Measurements from ENCODE around the gene GRIN2C.

The GRIN2C gene

DNA sequence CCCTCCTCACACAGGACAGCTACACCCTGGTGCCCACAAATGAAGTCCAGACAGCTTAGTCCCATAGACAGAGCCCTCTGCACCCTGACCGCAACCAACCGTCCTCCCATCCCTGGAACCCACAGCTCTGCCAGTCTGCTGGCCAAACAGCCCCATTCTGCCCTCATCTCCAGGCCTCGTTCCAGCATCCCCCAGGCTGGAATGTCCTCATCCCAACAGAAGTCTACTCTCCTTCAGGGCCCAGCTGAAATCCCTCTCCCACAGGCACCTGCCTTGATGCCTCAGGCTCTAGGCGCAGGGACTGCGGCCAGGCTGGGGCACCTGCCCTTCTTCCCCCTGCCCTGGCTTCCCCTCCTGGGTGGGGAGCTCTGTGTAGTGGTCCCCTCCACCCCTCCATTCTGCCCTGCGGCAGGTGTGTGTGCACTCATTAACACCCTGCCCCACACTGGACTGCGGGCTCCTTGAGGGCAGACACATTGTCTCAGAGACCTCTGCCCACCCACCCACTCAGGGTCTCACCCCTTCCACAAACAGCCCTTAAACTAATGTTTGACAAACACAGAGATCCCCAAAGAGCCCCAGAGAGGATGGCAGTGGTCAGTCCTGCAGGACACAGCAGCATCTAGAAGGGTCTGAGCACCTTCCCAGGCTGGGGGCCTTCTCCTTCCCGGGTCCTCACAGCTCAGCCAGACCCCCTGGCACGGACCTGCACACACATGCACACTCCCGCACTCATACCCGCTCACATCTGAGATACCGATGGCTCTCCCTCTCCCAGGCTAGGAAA is 820 bp downstream of the GRIN2C start:
- H3K4me3 ChIP-seq (replicated peaks; ENCODE audit: low read depth, low read length): no peak overlapping the region
- no peak for DNase-seq (ENCODE audit: extremely low read depth, low read depth)

DNA sequence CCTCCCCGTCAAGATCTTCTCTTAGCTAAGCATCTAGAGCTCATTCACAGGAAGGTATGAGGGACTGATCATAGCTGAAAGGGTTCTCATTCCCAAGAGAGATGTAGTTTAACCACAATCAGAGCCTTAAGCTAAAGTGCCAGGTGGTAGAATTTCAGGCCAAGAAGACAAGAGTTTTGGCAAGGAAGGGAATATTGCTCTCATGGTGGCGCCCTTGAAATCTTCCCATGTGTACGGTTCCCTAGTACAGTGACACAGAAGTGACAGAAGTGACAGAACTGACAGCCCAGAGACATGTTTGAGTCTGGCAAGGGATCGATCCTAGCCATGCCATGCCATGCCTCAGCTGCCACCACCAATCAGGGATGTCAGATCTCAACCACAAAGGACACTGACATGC is 2.5 kb downstream of the GRIN2C start:
- DNase-seq (ENCODE audit: extremely low read depth, low read depth): no peak
- TF ChIP-seq, protein P1, sequence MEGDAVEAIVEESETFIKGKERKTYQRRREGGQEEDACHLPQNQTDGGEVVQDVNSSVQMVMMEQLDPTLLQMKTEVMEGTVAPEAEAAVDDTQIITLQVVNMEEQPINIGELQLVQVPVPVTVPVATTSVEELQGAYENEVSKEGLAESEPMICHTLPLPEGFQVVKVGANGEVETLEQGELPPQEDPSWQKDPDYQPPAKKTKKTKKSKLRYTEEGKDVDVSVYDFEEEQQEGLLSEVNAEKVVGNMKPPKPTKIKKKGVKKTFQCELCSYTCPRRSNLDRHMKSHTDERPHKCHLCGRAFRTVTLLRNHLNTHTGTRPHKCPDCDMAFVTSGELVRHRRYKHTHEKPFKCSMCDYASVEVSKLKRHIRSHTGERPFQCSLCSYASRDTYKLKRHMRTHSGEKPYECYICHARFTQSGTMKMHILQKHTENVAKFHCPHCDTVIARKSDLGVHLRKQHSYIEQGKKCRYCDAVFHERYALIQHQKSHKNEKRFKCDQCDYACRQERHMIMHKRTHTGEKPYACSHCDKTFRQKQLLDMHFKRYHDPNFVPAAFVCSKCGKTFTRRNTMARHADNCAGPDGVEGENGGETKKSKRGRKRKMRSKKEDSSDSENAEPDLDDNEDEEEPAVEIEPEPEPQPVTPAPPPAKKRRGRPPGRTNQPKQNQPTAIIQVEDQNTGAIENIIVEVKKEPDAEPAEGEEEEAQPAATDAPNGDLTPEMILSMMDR (IDR thresholded peaks at IDR 0.05; ENCODE audit: low read depth, low read length, missing control alignments): no peak
- H3K4me3 ChIP-seq (replicated peaks; ENCODE audit: low read depth, low read length): no peak overlapping the region

More for the DNA sequence above, 820 bp downstream of the GRIN2C start:
- TF ChIP-seq, protein P1 (IDR thresholded peaks at IDR 0.05; ENCODE audit: low read depth, low read length, missing control alignments): no peak

DNA sequence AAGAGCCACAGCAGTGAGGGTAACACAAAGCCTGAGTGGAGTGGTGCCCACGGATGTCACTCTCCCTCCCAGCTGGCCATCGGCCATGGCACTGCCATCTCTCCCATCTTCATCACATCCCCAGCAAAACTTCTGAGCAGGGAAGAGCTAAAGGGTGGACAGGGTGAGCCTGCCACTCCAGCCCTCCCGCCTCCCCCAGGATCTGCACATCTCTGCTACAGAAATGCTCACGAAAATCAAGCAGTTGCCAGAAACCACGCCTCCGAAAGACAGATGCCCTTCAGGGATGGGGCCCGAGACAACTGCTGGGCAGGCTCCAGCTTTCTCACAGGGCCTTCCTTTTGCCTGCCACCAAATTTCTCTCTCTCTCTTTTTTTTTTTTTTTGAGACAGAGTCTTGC is 3.6 kb downstream of the GRIN2C start:
- TF ChIP-seq, protein P1 (IDR thresholded peaks at IDR 0.05; ENCODE audit: low read depth, low read length, missing control alignments): no peak
- no peak for DNase-seq (ENCODE audit: extremely low read depth, low read depth)
- H3K4me3 ChIP-seq (replicated peaks; ENCODE audit: low read depth, low read length): no peak overlapping the region

DNA sequence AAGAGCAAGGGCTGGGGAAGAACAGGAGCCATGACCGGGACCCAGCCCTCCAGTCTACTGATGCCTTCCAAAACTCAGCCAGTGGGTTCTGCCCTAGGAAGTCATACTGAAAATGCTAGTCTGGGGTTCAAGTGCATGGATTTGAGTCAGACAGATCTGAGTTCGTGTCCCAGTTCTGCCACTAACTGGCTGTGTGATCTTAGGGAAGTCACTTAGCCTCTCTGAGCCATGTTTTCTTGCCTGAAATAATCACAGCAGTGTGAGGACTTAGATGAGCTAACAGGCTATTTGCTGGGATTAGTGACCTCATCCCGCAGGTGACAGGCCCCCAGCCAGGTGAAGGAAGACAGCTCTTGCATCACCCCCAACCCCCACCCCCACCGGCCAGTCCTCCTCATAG is 4.4 kb downstream of the GRIN2C start:
- no peak overlapping the region for H3K4me3 ChIP-seq (replicated peaks; ENCODE audit: low read depth, low read length)
- TF ChIP-seq, protein P1 (IDR thresholded peaks at IDR 0.05; ENCODE audit: low read depth, low read length, missing control alignments): no peak
- no peak for DNase-seq (ENCODE audit: extremely low read depth, low read depth)

DNA sequence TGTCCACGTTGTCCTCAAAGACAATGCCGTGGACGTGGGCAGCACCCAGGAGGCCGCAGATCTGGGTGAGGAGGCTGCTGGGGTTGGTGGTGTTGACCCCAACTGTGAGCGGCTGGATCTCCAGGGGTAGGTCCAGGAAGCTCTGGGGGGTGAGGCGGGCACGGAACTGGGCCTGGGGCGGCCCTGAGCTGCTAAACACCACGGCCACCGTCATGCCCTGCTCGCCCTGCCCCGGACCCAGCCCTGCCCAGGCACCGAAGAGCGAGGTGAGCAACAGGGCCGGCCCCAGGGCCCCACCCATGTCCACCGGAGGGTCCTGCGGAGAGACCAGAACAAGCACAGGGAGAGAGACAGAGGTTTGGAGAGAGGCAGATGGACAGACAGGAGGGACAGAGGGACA is 4.9 kb downstream of the GRIN2C start:
- no peak overlapping the region for H3K4me3 ChIP-seq (replicated peaks; ENCODE audit: low read depth, low read length)
- DNase-seq (ENCODE audit: extremely low read depth, low read depth): no peak
- TF ChIP-seq, protein P1 (IDR thresholded peaks at IDR 0.05; ENCODE audit: low read depth, low read length, missing control alignments): no peak

DNA sequence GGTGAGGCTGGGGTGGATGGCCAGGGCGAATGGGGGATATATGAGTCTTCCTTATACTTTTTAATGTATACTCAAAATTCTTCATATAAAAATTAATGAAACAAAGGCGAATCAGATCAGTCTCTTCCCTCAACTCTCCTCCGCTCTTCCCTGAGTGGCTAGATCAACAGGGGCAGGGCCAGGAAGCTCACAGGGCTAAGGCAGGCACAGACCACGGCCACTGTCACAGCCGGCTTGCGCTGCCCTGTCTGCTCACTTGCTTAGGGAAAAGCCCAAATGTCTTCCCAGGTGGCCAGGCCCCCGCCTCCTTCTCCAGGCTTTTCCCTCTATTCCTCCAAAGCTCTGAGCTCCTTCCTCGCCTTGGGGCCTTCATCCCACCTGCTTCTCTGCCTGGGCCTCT is 6.0 kb downstream of the GRIN2C start:
- H3K4me3 ChIP-seq (replicated peaks; ENCODE audit: low read depth, low read length): no peak overlapping the region
- TF ChIP-seq, protein P1 (IDR thresholded peaks at IDR 0.05; ENCODE audit: low read depth, low read length, missing control alignments): no peak
- no peak for DNase-seq (ENCODE audit: extremely low read depth, low read depth)

DNA sequence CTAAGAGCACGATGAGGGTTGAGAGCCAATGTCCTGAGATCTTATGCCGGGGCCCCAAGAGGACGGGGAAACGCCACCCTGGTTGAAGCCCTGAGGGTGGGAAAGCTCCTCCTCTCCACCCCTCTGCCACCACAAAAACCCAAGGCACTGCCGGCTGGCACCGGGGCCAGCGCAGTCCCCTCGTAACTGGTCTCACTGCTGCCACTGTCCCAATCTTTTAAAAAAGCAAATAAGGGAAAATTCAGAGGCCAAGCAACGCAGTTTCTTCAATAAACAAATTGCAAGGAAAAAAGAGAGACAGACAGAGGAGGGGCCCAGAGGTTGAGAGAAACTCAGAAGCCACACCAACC is 6.7 kb downstream of the GRIN2C start:
- DNase-seq (ENCODE audit: extremely low read depth, low read depth): no peak
- no peak overlapping the region for H3K4me3 ChIP-seq (replicated peaks; ENCODE audit: low read depth, low read length)
- TF ChIP-seq, protein P1 (IDR thresholded peaks at IDR 0.05; ENCODE audit: low read depth, low read length, missing control alignments): no peak
